Caco-2 (cell line): ENCODE data around the gene DHRS9. TPM values are rescaled to one million over a fixed set of nuclear protein-coding genes. Genes with fewer than 3 reads are reported as not detected.

Experiments used
- BruUV-seq: library from RNA; stranded (reverse); fragments of 400-500 nt; replicated peaks from 2 replicates; lab custom pipeline; 2021; lab: Mats Ljungman, UMichigan
- CTCF ChIA-PET: fragments of 300-600 bp; sonication (Branson Sonifier 250); formaldehyde crosslinking; loops from one replicate; lab custom pipeline; 2022; ENCODE audit warnings: antibody characterized with exemption; lab: Charles Lee
- POLR2A ChIA-PET: fragments of 300-600 bp; sonication (Branson Sonifier 250); formaldehyde crosslinking; loops from one replicate; lab custom pipeline; 2022; ENCODE audit warnings: antibody characterized with exemption; lab: Charles Lee
- DNase-seq, 2 experiments: peaks; one replicate each; pipeline versions ENCODE4 v3.0.0 to v3.0.0-alpha.2; 2020 to 2022
- H3K27me3 ChIP-seq: replicated peaks from 2 replicates; pipeline ENCODE4 v1.6.0; 2011; ENCODE audit warnings: low read length; ENCODE audit not compliant: control insufficient read depth, insufficient read depth
- H3K36me3 ChIP-seq: 2 replicates; pipeline ENCODE4 v1.5.1; 2011; ENCODE audit warnings: low read length; ENCODE audit not compliant: control insufficient read depth, insufficient read depth
- H3K4me1 ChIP-seq: fragments of 250-450 bp; sonication (Bioruptor Pico); 2 replicates; pipeline ENCODE4 v1.5.1; 2020; ENCODE audit warnings: mild to moderate bottlenecking
- H3K4me3 ChIP-seq: 2 replicates; pipeline ENCODE4 v1.5.1; 2011; ENCODE audit warnings: low read depth, mild to moderate bottlenecking, control low read depth, low read length
- H3K9me3 ChIP-seq: fragments of 250-450 bp; sonication (Bioruptor Pico); 2 replicates; pipeline ENCODE4 v1.5.1; 2020; ENCODE audit warnings: mild to moderate bottlenecking, moderate library complexity
- H3K27ac Mint-ChIP-seq: one replicate; pipeline ENCODE4 v1.8.0; 2022; ENCODE audit warnings: mixed read lengths; ENCODE audit not compliant: unreplicated experiment
- H3K27me3 Mint-ChIP-seq: one replicate; pipeline ENCODE4 v1.8.0; 2022; ENCODE audit warnings: mixed read lengths; ENCODE audit not compliant: insufficient read depth, unreplicated experiment
- H3K36me3 Mint-ChIP-seq: one replicate; pipeline ENCODE4 v1.8.0; 2022; ENCODE audit warnings: mild to moderate bottlenecking, mixed read lengths; ENCODE audit not compliant: insufficient read depth, unreplicated experiment
- H3K4me1 Mint-ChIP-seq: one replicate; pipeline ENCODE4 v1.8.0; 2022; ENCODE audit warnings: low read depth, mixed read lengths; ENCODE audit not compliant: unreplicated experiment
- H3K4me3 Mint-ChIP-seq: one replicate; pipeline ENCODE4 v1.8.0; 2022; ENCODE audit warnings: mild to moderate bottlenecking, moderate library complexity, mixed read lengths; ENCODE audit not compliant: unreplicated experiment
- H3K9me3 Mint-ChIP-seq: one replicate; pipeline ENCODE4 v1.8.0; 2022; ENCODE audit warnings: mixed read lengths; ENCODE audit not compliant: unreplicated experiment
- intact Hi-C: fragments of 100-400 bp; cut with micrococcal nuclease; formaldehyde crosslinking; loops from one replicate; pipeline ENCODE4 v1.10.0; 2022; ENCODE audit not compliant: unreplicated experiment
- total RNA-seq: library from RNA; stranded (reverse); gene quantifications from 2 replicates; pipeline ENCODE4 v1.2.3, GENCODE V29; 2022
- TF ChIP-seq, protein P1 (sequence below), 2 experiments: fragments of 200-600 bp in 1 of 2; IDR thresholded peaks; 1 replicate in 1 of 2; 2 replicates in 1 of 2; pipeline versions ENCODE4 v1.5.1 to v1.8.0; 2011 to 2022; ENCODE audit warnings: antibody characterized with exemption in 1 of 2, control low read depth in 1 of 2, inconsistent platforms in 1 of 2, low read depth in 1 of 2, low read length in 1 of 2, mild to moderate bottlenecking in 1 of 2, moderate library complexity in 1 of 2; ENCODE audit not compliant: insufficient read depth in 1 of 2, severe bottlenecking in 1 of 2, unreplicated experiment in 1 of 2

DHRS9 gene
- total RNA-seq, 1 experiment from 2014 or later, result not detected

DNA sequence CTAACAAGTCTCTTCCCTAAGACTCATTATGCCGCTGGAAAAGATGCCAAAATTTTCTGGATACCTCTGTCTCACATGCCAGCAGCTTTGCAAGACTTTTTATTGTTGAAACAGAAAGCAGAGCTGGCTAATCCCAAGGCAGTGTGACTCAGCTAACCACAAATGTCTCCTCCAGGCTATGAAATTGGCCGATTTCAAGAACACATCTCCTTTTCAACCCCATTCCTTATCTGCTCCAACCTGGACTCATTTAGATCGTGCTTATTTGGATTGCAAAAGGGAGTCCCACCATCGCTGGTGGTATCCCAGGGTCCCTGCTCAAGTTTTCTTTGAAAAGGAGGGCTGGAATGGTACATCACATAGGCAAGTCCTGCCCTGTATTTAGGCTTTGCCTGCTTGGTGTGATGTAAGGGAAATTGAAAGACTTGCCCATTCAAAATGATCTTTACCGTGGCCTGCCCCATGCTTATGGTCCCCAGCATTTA is 26.3 kb downstream of the DHRS9 start:
- Histone ChIP-seq H3K27me3 (no peaks in the 10 kb centered on the region), H3K4me3 (no peak overlapping the region), H3K9me3 (no peaks in the 10 kb centered on the region), H3K4me1 (no peaks in the 10 kb centered on the region), H3K36me3 (no peaks in the 10 kb centered on the region)
- no peaks in the 10 kb centered on the region for H3K9me3 Mint-ChIP-seq
- ChIA-PET CTCF (interaction anchor here (1.7 kb wide), 1 partner anchor 14 kb away, joined by 4 read pairs; no protein-coding TSS in a partner anchor), POLR2A (no interaction called here)
- no peak overlapping the region for H3K27ac Mint-ChIP-seq
- intact Hi-C loops, result loop anchor here (5.0 kb wide), 1 partner anchor 113 kb away; no protein-coding TSS in a partner anchor
- DNase-seq, result no peak
- no peak overlapping the region for H3K4me3 Mint-ChIP-seq
- TF ChIP-seq, protein P1, sequence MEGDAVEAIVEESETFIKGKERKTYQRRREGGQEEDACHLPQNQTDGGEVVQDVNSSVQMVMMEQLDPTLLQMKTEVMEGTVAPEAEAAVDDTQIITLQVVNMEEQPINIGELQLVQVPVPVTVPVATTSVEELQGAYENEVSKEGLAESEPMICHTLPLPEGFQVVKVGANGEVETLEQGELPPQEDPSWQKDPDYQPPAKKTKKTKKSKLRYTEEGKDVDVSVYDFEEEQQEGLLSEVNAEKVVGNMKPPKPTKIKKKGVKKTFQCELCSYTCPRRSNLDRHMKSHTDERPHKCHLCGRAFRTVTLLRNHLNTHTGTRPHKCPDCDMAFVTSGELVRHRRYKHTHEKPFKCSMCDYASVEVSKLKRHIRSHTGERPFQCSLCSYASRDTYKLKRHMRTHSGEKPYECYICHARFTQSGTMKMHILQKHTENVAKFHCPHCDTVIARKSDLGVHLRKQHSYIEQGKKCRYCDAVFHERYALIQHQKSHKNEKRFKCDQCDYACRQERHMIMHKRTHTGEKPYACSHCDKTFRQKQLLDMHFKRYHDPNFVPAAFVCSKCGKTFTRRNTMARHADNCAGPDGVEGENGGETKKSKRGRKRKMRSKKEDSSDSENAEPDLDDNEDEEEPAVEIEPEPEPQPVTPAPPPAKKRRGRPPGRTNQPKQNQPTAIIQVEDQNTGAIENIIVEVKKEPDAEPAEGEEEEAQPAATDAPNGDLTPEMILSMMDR (IDR thresholded peaks at IDR 0.05; ENCODE audit: insufficient read depth in 1 of 2, low read depth in 1 of 2, low read length in 1 of 2, severe bottlenecking in 1 of 2, unreplicated experiment in 1 of 2), result no peak
- no peaks in the 10 kb centered on the region for H3K36me3 Mint-ChIP-seq
- no peaks in the 10 kb centered on the region for H3K4me1 Mint-ChIP-seq
- BruUV-seq, result no TSS peak
- H3K27me3 Mint-ChIP-seq, result peaks cover 15% of the 10 kb centered on the region

DNA sequence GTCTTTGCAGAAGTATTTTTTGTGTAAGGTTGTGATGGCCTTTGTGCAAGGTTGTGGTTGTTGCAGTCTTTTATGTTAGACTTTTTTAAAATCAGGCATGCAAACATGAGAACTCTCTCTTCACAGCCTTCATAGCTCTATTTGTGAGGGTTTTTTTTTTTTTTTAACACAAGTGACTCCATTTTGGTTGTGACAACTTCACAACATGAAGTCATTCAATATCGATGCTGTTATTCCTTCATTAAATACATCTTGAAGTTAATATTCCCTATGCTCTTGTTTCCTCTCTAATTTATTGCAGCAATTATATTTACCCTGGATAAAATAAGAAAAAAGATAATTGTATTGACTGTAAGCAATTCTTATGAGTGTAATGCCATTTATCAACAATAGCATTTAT is 35.5 kb downstream of the DHRS9 start:
- ChIA-PET CTCF (no interaction called here), POLR2A (no interaction called here)
- no peaks in the 10 kb centered on the region; the same call in 1 of the 2 replicates for H3K27me3 ChIP-seq
- intact Hi-C loops, result loop anchor here (5.0 kb wide), 1 partner anchor 172 kb away; no protein-coding TSS in a partner anchor
- H3K9me3 Mint-ChIP-seq, result no peaks in the 10 kb centered on the region
- DNase-seq, result no peak
- TF ChIP-seq, protein P1 (IDR thresholded peaks at IDR 0.05; ENCODE audit: insufficient read depth in 1 of 2, low read depth in 1 of 2, low read length in 1 of 2, severe bottlenecking in 1 of 2, unreplicated experiment in 1 of 2), result no peak
- H3K4me3 ChIP-seq, result no peak overlapping the region
- BruUV-seq, result no TSS peak
- no peak overlapping the region for H3K4me3 Mint-ChIP-seq
- H3K36me3 Mint-ChIP-seq, result no peaks in the 10 kb centered on the region
- H3K27ac Mint-ChIP-seq, result no peak overlapping the region
- H3K27me3 Mint-ChIP-seq, result peaks cover 14% of the 10 kb centered on the region
- H3K4me1 Mint-ChIP-seq, result no peaks in the 10 kb centered on the region
- H3K36me3 ChIP-seq, result no peaks in the 10 kb centered on the region
- H3K4me1 ChIP-seq, result no peaks in the 10 kb centered on the region
- H3K9me3 ChIP-seq, result no peaks in the 10 kb centered on the region

DNA sequence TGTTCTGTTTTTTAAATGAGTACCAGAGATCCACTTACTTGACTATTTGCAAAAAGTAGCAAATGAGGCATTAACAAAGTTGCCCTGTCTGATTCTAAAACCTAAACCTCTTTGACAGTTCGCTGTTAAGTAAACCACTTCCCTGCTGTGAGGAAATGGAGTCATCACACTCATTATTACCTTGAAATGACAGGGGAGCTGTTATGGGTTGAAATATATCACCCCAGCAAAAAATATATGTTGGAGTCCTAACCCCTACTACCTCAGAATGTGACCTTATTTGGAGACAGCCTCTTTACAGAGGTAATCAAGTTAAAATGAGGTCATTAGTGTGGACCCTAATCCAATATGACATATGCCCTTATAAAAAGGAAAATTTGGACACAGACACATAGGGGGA is 36.1 kb downstream of the DHRS9 start:
- Mint-ChIP-seq H3K27me3 (peaks cover 14% of the 10 kb centered on the region), H3K9me3 (no peaks in the 10 kb centered on the region), H3K4me1 (no peaks in the 10 kb centered on the region), H3K4me3 (no peak overlapping the region), H3K36me3 (no peaks in the 10 kb centered on the region), H3K27ac (no peak overlapping the region)
- TF ChIP-seq, protein P1 (IDR thresholded peaks at IDR 0.05; ENCODE audit: insufficient read depth in 1 of 2, low read depth in 1 of 2, low read length in 1 of 2, severe bottlenecking in 1 of 2, unreplicated experiment in 1 of 2), result no peak
- Histone ChIP-seq H3K9me3 (no peaks in the 10 kb centered on the region), H3K4me1 (no peaks in the 10 kb centered on the region), H3K27me3 (no peaks in the 10 kb centered on the region; the same call in 1 of the 2 replicates), H3K36me3 (no peaks in the 10 kb centered on the region), H3K4me3 (no peak overlapping the region)
- POLR2A ChIA-PET, result no interaction called here
- CTCF ChIA-PET, result no interaction called here
- BruUV-seq, result no TSS peak
- no peak for DNase-seq
- intact Hi-C loops, result loop anchor here (5.0 kb wide), 1 partner anchor 172 kb away; no protein-coding TSS in a partner anchor
